NCI-H510A treated with DMSO at 0.1 percent for 48 hours (cell line): ENCODE measurements around the gene TRIB2.
A peak's percentile ranks its signal among the peaks of the same experiment; 100 is the strongest.

Experiments used
- DNase-seq: peaks from one replicate; lab custom pipeline; 2025; lab: John Stamatoyannopoulos, UW

TRIB2 gene

DNA sequence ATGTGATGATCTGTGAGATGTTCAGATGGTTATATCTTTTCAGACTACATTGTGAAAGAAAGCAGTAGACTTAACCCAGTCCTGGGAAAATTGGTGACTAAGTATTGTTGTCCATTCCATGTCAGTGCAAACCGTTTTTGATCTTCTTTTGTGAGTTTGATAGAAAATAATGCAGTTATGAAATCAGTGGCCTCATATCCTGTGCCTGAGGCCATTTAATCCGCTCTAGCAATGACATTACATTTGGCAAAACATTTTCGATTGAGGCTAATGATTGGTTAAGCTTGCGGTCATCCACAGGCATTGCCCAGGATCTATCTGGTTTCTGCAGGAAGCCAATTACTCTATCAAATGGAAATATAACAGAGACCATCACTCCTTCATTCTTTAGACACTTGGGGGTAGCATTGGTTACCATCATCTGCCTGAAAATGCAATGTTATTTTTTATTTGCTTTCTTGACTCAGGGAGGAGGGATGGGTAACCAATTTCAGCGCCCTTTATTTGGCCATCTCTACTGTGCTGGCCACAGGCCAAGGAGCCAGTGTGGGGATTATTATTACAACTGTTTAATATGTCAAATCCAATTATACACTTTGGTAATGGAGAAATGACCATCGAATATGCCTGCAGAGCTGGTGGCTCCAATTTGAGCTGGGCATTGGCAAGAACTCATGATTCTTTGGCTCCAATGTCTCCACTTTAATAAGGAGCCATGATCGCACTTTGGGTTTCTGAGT is 33.6 kb downstream of the TRIB2 start:
- DNase-seq: no peak

GRCh38 chr2:12754643-12755042 is 37.9 kb downstream of the TRIB2 start:
- no peak for DNase-seq

- DNase-seq: no peak
These were observed 38.6 kb downstream of the TRIB2 start for GRCh38 chr2:12755384-12755783.

DNA sequence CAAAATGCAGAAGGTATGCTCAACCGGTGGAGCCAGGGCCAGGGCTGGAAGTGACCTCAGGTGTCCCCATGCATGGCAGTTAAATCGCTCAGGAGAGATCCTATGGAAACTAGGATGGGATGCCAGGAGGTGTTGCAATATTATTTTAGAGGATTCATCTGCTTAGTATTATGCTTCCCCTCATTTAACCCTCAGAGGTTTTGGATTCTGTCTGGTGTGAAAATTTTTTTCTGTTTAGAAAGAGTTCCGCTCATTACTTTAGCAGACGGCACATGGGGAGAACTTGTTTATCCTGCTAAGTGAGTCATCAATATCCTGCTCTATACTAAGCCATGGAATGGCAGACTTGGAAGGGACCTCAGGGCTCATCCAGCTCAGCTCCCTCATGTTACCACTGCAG is 42.5 kb downstream of the TRIB2 start:
- no peak for DNase-seq

DNA sequence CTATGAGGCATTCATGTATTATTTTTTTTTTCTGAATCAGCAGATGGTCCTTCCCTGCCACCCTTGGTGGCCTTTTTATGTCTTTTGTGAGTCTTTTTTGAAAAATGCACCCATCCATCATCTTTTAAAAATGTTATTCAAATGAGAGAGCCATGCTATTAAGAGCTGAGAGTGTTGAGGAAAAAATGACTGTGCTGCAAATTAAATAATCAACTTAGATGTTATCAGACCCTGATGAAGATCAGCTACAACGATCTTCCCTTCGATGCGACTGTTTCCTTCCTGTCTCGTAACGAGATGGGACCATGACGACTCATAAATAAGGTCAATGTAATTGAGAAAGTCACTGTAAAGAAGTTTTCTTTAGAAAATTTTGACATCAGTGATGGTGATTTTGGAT is 44.4 kb downstream of the TRIB2 start:
- no peak for DNase-seq

GRCh38 chr2:12762337-12762736 is 45.6 kb downstream of the TRIB2 start:
- no peak for DNase-seq

GRCh38 chr2:12762976-12763375 is 46.2 kb downstream of the TRIB2 start:
- DNase-seq: no peak

DNA sequence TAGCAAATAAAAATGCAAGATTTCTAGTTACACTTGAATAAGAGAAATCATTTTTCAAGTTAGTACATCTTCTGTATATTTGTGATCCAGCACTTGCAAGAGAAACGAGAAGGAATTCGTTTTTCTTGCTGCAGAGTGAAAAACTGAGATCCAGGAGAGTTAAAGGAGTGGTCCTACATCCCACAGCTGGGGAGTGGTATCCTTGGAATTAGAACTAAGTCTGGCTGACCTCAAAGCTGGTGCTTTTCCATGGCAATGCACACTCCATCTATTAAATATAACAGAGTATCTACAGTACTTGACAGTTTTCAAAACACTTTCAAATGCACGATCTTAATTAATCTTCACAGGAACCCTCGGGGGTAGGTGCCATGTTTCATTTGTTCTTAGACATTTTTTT is 46.8 kb downstream of the TRIB2 start:
- DNase-seq: no peak

- no peak for DNase-seq
These were observed 47.5 kb downstream of the TRIB2 start for GRCh38 chr2:12764075-12764730.

- no peak for DNase-seq
These were observed 48.3 kb downstream of the TRIB2 start for GRCh38 chr2:12764849-12765605.

- no peak for DNase-seq
These were observed 49.7 kb downstream of the TRIB2 start for GRCh38 chr2:12766421-12766879.

GRCh38 chr2:12767541-12767940 is 50.8 kb downstream of the TRIB2 start:
- DNase-seq: no peak

DNA sequence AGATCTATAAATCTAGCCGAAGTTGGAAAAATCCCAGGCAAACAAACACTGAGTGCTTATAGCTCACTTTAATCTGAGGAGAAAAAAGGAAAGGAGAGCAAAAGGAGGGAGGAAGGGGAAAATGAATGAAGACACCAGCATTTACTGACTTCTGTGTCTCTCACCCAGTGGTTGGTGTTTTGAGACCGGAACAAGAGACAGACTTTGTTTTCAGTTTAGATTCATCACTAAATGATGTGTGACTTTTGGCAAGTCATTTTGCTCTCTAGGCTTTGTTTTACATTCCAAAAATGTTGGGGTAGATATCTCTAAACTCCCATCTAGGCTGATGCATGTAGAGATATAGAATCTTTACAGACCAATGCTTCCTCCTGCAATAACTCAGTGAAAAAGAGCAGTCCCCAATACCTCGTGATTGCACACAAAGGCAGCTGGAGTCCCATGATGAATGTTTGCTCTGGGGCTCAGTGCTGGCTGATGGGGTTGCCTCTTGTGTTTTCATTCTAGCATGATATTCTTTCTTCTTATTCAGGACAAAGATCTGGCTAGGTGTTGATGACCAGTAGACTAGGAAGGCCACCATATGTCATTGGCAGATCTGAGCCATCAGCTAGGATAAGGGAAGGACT is 51.4 kb downstream of the TRIB2 start:
- no peak for DNase-seq

DNA sequence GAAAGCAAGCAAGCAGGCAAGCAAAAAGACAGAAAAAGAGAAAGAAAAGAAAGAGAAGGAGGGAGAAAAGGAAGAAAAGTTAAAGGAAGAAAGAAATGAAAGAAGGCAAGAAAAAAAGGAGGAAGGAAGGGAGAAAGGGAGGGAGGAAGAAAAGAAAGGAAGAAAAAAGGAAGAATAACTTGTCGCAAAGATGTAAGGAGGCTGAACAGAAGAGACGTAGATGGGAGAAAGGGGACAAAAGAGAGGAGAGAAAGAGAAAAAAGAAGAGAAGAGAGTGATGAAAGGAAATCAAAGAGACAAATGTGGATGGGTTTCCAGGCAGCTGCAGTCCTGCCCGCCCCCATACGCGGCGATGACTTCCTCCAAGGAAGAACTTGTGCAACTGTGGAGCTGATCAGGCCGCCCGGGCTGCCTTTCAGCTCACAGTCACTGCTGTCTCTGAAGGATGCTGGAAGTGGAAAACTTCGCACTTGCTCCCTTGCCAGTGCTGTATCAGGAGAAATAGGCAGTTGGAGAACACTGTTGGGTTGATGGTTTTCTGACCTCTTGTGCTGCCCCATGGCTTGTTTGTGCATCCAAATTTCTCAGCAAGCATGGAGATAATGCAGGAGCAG is 52.9 kb downstream of the TRIB2 start:
- DNase-seq: no peak

- no peak for DNase-seq
These were observed 53.7 kb downstream of the TRIB2 start for GRCh38 chr2:12770300-12770968.

- no peak for DNase-seq
These were observed 54.4 kb downstream of the TRIB2 start for GRCh38 chr2:12771154-12771553.

- DNase-seq: peak; percentile 23
These were observed 57.1 kb downstream of the TRIB2 start for GRCh38 chr2:12773586-12774394.

- DNase-seq: no peak
These were observed 57.6 kb downstream of the TRIB2 start for GRCh38 chr2:12774395-12774727.

GRCh38 chr2:12776521-12776961 is 59.8 kb downstream of the TRIB2 start:
- no peak for DNase-seq

DNA sequence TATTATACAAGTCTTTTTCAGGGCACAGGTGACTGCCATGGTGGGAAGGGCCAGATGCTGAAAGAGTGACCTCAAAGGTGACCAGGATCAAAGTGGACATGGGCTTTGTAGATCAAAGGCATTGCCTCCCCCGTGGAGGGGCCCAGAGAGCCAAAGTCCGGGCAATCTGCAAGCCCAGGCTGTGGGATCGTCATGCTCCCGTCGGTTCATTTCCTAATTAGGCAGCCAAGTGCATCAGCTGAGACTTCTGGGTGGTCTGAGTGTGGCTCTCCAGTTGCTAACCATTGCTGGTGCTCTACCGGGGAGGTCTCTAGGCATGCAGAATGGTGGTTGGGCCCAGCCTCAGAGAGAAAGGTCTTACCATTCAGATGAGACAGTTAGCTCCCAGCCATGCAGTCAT is 61.6 kb downstream of the TRIB2 start:
- DNase-seq: no peak
